ENCODE results near the gene SMC6.

SMC6 gene

DNA sequence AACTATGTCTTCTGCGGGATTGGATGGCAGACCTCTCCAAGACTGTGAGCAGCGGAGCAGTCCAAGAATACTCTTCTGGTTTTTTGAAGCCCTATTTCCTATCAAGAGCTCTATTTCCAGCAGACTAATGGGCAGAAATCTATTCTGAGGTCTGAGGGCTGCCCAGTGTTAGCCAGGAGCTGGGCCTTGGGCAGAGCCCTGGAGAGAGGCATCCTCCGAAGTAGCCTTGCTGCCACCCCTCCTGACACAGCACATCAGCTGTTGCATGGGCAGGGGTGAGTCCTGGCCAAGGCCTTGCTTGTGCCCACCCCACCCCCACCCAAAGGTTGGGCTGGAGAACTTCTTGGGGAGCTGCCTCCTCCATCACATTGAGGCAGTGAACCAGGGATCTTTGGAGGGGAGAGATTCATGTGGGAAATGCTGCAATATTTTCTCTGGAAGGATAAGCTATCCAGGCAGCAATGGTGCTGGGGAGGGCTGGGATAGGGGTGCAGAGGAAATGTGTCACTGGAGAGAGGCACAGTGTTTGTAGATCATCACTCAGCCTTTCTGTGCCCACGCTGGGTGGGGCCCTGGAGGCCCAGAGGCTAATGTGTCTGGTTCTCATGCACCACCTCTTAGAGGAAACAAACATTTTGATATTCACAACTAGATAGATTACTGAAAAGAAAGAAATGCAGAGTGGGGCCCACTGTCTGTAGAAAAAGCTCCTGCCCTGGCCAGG, 108.5 kb downstream of the SMC6 start:
- peak; percentile 40 for DNase-seq

DNA sequence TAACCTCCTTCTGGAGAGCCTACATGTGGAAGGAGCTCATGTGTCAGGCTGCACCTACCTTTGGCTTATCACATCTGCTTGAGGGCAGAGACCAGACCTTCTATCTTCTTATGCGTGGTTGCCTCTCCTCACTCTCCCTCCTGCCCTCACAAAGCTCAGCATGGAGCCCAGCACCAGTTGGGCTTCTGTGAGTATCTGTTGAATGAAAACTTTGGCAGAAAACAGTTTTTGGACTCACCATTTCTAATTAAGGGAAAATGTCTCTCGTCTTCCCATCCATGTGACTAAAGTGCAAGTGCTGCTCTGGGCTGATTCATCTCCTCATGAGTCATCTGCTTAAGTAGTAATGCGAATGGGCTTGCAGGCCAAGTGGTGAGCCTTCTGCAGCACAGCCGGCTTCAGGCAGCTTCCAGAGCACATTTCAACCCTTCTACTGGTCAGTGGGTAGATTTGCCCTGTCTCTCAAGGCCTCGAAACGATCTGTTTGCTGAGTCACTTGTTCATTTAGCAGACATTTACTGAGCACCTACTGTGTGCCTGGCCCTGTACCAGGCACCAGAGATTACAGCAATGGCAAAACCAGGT, 110.5 kb downstream of the SMC6 start:
- peak; percentile 72 to 84 for DNase-seq

DNA sequence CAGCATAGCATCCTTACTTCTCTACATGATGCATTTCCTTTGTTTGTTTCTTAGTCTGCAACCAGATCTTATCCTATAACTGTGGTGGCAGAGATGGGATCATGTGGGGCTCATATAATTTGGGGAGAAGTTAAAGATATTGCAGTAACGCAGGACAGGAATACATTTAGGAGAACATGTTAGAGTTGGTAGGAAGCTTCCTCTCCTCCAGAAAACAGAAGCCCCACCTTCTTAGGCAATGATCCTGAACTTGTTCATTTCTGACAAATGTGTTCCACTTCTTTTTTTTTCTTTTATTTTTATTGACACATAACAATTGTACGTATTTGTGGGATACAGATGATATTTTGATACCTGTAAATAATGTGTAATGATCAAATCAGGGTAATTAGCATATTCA, 113.2 kb downstream of the SMC6 start:
- DNase-seq = peak in 1 of 2 donors; percentile 17

DNA sequence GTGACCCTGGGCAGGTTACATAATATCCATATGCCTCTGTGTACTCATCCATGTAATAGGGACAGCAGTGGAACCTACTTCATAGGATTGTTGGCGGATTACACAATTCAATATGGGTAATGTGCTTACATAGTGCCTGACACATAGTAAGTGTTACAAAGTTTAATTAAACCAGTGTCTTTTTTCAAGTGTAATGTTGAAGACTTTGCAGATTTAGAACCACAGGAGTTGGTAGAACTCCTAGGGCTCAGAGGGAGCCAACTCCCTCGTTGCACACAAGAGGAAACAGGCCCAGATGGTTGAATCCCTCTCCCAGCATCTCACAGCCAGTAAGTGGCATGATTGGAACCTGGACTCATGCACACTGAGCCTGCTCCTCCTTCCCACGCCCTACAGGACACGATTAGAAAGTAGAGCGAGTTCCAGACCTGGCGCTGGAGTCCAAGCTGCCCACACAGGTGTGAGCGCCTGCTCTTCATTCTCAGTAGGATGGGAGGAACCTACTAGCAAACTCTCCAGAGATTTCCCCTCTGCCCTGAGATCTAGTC, 115.3 kb downstream of the SMC6 start:
- no peak for DNase-seq

DNA sequence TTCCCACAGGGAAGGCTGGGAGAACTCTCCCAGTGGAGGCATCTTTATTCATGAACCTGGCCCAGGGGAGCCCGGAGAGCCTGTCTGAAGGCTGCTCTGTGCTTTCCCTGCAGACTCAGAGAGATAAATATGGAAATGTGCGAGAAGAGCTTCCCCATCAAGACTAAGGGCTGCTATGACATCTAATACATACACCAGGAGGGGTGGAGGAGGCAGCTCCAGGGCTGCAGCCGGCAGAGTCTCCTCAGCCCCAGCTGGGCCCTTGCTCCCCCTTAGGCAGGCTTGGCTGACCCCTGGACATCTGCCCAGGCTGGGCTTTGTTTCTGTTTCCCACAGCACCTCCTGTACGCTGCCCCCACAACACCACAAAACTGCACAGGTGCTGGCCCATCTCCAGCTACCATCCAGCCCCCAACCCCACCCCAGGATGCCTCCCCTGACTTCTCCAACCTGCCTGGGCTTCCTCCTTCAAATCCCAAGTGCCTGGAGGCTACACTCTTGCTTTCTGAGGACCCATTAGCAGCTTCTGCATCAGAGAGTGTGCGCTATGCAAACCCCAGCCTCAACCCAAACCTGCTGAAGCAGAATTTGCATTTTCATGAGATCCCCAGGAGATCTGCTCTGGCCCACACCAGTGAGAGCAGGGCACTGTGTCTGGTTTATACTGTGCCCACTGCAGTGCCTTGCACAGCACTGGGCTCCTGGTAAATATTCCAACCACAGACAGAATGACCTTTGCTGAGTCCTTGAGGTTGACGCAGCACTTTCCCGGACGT, 116.3 kb downstream of the SMC6 start:
- no peak for DNase-seq

DNA sequence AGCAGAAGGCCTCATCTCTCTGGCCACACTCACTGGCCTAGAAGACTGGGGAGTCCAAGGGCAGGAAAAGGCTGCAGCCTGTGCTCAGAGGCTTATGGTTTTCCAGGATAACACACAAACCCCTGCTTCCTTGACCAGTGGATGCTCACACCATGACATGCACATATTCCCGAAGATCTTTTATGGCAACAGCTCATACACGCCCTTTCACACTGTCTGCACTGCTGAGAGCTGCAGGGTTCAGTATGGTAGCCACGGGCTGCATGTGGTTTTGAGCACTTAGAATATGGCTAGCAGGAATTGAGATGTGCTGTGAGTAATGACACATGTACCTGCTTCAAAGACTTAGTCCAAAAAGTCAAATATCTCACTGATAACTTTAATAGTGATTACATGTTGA, 117.4 kb downstream of the SMC6 start:
- DNase-seq = no peak

DNA sequence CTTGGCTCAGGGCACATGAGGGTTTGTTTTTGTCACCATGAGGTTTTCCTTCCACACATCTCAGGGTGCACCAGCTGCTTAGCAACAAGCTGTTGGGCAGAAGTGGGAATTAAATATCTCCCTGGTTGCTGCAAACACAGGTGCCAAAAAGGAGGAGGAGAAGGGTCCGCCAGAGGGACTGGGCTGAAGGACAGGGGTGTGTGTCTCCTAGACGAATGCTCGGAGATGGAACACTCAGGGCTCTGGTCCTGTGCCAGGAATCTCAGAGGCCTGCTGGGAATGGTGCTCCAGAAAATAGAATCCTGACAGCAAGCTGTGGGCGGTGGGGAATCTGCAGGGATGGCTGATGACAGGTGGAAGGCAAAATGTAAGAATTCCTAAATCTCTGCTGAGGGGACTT, 118.6 kb downstream of the SMC6 start:
- no peak for DNase-seq

DNA sequence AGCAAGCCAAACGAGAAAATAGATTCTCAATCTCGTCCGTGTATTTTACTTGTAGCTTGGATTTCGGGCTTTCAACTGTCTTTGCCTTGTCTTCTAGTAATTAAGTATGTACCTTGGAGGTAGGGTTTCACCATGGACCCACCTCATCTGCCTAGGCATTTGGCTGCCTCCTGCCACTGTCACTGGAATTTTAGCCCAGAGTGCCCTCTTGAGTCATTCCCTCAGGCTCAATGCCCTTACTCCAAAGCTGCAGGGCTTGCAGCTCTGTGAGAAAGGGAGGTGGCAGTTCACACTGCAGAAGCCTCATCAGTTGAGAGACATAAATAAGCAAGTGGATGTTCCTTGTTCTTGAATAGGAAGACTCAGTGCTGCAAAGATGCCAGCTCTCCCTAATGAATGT, 123.5 kb downstream of the SMC6 start:
- DNase-seq = no peak

DNA sequence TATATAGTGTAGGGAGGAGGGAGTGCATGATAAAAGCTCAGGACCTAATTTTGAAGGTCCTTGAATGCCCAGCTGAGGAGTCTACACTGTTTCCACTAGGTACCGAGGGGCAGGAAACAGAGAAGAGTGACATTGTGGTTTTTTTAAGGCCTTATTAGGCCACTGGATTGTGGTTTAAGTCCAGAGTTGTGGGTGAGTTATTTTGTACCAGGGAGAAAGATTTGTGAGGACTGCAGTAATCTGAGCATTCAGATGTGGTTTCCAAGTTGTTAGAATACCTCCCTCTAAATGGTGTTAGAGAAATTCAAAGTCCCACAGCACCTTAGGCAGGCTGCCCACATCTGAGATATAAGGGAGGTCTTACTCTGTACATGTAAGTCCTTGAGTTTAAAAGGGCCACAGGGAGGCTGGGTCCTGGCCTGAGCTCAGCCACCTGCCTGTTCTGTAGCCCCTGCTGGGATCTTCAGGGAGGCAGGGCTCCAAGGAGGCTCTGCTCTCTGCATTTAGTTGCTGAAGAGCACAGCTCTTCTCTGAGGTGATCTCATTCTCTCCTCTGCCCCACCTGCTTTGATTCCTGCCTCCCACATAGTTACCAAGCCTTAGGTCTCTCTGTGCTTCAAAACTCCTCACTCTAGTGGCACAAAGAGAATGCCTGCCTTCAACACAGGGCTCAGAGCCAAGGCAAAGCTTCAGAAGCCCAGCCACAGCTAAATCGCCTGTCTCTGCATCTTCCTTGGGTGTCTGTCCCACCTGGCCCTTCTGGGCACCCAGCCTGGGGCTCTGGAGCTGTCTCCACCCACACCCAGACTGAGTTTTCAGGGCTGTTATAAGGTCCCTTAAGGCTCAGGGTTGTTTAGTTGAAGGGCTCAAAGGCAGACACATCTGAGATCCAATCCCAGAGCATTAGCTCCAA, 125.0 kb downstream of the SMC6 start:
- DNase-seq = no peak

DNA sequence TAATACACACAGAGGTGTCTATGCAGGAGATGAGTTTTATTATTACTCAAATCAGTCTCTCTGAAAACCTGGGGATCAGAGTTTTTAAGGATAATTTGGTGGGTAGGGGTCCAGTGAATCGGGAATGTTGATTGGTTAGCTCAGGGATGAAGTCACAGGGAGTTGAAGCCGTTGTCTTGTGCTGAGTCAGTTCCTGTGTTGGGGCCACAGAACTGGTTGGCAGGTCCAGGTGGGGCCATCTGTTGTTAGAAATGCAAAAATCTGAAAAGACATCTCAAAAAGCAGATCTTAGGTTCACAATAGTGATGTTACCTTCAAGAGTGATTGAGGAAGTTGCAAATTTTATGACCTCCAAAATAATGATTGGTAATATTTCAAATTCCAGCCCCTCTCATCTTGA, 126.2 kb downstream of the SMC6 start:
- DNase-seq = no peak

DNA sequence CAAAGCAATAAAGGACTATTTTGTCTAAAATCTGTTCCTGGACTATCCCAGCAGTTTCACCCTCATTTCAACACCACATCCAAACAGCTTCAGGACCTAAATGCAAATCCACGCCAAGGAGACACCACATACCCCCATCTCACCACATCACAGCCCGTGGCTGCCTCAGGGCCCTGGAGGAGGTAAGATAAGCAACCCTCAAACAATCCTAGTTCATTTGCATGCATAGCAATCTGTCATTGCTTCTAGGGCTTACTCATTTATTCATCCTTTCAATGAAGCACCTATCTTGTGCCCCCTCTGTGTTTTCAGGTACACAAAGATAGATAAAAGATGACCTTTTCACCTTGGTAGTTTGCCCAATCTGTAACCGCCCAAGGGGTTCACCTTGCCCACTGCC, 126.6 kb downstream of the SMC6 start:
- DNase-seq = no peak

DNA sequence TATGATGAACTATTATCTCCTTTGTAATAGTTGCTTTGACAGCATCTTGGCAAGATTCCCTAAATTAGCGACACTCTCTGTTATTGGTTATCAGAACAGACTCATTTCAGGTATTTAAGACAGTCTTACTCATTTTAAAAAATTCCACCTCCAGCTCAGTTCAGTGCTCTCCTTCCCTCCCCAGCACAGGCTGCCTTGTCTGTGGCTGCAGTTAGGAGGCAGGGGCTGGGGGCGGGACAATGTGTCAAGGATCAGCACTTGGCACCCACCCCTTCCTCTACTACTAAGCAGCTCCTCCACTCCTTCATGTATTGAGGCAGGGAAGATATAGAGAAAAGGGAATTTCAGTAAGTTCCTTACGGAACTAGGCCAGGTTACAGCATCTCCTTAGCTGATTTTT, 128.2 kb downstream of the SMC6 start:
- no peak for DNase-seq

DNA sequence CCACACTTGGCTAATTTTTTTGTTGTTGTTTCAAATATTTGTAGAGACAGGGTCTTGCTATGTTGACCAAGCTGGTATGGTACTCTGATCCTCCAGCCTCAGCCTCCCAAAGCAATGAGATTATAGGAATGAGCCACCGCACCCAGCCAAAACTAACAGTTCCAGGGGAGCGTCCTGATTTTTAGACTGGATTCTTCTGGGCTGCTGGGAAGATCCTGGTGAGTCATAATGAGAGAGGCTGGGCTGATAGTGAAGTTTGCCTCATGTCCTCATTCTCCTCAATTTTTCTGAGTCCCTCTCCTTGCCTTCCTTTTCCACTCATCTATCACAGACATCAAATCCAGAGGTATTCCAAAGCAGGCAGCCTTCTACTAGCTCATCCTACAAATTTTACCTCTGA, 131.8 kb downstream of the SMC6 start:
- no peak for DNase-seq

DNA sequence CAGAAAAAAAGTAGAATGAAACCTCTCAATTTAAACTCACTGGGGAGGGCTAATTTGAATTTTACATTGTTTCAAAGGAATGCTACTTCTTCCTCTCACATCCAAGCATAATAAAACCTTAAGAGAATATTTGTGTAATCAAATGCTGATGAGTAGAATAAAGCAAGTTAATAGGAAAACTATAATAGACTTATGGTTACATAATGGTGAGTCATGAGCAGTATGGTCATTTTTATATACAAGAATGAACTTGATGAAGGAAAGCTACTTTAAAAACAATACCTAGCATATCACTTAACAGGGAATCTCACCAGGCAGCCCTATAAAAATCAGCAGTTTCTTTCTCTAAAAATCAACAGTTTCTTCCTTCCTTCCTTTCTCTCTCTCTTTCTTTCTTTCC, 132.8 kb downstream of the SMC6 start:
- no peak for DNase-seq

DNA sequence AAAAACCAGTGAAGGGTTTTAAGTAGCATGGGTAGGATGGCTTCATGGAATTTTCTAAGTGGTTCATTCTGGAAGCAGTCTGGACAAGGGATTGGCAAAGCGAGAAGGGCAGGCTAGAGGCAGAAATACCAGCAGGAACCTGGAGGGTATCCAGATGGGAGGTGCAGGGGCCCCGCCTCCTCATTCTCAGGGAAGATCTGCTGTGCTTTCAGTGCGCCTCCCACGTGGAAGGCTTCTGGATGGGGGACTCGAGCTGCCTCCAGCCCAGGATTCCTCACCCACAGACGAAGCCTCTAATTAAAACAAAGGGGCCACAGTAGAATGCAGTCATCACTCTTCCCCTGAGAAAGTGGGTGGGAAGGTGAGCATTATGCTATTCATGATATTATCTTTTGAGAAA, 133.3 kb downstream of the SMC6 start:
- DNase-seq = no peak

DNA sequence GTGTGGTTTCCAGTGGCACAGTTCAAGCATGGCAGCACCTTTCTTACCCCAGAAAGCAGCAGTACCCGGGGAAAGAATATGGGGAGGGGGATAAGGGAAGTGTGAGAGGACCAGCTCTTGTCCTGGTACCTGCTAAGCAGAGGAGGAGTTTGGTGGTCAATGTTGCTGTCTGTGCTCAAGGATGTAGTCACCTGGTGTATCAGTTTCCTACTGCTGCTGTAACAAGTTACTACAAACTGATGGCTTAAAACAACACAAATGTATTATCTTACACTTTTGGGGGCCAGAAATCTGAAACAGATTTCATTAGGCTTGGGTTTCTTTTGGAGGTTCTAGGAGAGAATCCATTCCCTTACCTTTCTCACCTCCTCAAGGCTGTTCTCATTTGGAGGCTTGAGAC, 135.7 kb downstream of the SMC6 start:
- no peak for DNase-seq

DNA sequence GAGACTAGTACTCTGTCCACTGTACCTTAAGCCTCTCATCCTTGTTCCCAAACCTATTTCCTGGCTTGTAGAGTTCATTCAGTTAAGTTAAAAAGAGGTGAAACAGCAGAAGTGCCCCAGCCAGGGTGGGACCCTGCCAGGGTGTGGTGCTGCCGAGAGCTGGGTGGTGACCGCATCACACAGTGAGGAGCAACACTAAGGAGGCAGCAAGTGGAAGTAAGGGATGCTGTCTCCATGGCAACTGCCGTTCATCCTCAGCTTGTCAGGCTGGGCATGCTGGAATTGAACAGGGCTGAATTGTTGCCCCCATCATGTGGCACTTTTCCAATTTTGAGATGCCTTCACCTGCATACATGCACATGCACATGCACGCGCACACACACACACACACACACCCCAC, 136.1 kb downstream of the SMC6 start:
- DNase-seq = no peak

DNA sequence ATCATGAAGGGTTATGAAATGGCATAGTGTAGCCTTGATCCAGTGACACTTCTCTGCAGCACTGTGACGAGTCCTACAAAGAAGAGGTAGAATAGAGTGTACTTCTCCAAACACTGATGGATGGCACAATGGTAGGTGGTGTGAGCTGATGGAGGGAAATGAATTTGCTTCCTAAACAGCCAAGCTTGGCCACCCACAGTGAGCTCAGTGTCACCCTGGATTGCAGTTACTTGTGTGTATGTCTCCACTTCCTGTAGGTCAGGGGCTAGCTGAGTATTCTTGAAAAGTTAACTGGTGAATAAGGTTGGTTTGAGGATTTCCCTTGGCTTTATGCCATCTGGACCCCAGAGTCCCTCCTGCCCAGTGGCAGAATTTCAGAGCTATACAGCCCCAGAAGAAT, 137.2 kb downstream of the SMC6 start:
- no peak for DNase-seq

DNA sequence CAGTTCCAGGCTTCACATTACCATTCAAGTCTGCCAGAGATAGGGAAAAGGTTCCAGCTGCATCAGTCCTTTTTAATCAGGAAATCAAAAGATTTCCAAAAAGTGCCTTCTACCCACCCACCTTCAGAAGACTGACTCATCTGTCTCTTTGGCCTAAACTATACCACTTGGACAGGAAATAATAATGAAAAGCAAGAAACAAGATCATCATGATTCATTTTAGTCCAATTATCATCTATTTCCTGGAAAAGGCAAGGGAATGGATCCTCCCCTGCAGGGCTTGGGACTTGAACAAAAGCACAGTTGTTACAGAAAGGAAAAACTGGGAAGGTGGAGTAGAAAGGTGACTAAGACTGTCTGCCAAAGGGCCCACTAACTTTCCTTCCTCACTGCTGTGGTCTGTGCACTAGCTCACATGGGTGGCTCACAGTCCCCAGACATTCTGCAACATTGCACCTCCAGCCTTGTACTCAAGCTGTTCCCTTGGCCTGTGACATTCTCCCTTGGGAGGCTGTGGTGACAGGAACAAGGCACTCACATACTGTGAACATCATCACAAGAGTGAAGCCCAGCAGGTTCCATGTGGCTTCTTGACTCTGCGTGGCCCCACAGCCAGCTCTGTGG, 137.8 kb downstream of the SMC6 start:
- DNase-seq = no peak

DNA sequence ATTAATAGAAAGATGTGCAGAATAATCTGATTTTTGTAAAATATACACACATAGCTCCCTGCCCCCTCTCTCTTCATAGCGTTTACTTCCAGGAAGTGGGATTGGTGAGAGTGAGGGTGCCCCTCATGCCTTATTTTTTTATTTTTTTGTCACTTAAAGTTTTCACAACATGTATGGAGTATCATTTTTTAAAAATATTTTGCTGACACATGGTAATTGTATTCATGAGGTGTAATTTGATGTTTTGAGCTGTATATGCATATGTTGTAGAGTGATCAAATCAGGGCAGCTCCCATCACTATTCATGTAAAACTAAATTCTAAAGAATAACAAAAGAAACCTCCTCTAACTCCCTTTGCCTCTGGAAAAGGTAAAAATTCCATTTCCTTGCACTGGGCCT, 138.5 kb downstream of the SMC6 start:
- DNase-seq = no peak

DNA sequence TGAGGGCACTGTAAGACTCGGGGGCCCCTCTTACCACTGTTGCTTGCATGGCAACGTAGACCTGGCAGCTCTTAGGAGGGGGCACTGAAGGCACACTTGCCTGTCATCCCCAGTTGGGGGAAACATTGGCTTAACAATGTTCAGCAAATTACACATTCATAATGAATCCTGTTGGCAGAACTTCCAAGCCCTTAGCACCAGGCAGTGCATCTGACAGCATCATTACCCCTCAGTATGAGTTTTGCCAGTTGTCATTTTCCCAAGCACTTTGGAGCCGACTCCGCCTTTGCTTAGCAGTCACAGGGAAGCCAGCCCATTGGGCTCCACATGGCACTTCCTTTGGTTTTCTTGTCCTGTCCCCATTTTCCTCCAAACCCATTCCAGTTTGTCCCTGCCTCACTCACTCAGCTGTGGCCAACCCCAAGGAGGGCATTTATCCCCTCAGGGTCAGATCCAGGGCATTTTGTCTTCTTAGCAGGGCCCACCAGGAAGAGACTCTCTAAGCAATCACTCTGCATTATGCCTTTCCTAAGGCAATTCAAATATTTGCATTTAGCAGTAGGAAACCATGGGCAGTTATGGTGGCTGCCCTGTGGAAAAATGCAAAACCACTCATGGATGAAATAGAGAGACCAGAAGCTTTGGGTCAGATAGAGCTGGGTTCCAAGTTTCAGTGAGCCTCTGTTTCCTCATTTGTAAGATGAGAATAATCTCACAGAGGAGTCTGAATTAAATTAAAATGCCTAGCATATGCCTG, 139.3 kb downstream of the SMC6 start:
- no peak for DNase-seq
